ENCODE results near the gene PTRHD1. TPM values are rescaled to one million over a fixed set of nuclear protein-coding genes. Genes with fewer than 3 reads are reported as not detected.
A peak's percentile ranks its signal among the peaks of the same experiment; 100 is the strongest.

The PTRHD1 gene
- total RNA-seq, 1 donor from 2014 or later = 31.1 TPM

- Mint-ChIP-seq H3K27ac (ENCODE audit: unreplicated experiment) (peak overlapping the region; percentile 74), H3K36me3 (ENCODE audit: unreplicated experiment) (peaks cover 31% of the 10 kb centered on the region), H3K27me3 (ENCODE audit: unreplicated experiment) (no peaks in the 10 kb centered on the region), H3K4me1 (ENCODE audit: unreplicated experiment) (peaks cover 27% of the 10 kb centered on the region), H3K9me3 (ENCODE audit: unreplicated experiment) (no peaks in the 10 kb centered on the region), H3K4me3 (ENCODE audit: unreplicated experiment) (no peak overlapping the region)
- peak; percentile 73 for DNase-seq (ENCODE audit: extremely low spot score, unreplicated experiment)
- no peak for TF ChIP-seq CTCF (IDR thresholded peaks at IDR 0.05)
These were observed 27.6 kb upstream of the PTRHD1 start for GRCh38 chr2:24820598-24821432.

- Mint-ChIP-seq H3K4me1 (ENCODE audit: unreplicated experiment) (peaks cover 27% of the 10 kb centered on the region), H3K27me3 (ENCODE audit: unreplicated experiment) (no peaks in the 10 kb centered on the region), H3K27ac (ENCODE audit: unreplicated experiment) (no peak overlapping the region), H3K36me3 (ENCODE audit: unreplicated experiment) (peaks cover 35% of the 10 kb centered on the region), H3K4me3 (ENCODE audit: unreplicated experiment) (no peak overlapping the region), H3K9me3 (ENCODE audit: unreplicated experiment) (no peaks in the 10 kb centered on the region)
- no peak for TF ChIP-seq CTCF (IDR thresholded peaks at IDR 0.05)
- peak; percentile 68 for DNase-seq (ENCODE audit: extremely low spot score, unreplicated experiment)
These were observed 27.0 kb upstream of the PTRHD1 start for GRCh38 chr2:24820175-24820513.

- Mint-ChIP-seq H3K27ac (ENCODE audit: unreplicated experiment) (no peak overlapping the region), H3K9me3 (ENCODE audit: unreplicated experiment) (no peaks in the 10 kb centered on the region), H3K36me3 (ENCODE audit: unreplicated experiment) (peaks cover 35% of the 10 kb centered on the region), H3K27me3 (ENCODE audit: unreplicated experiment) (no peaks in the 10 kb centered on the region), H3K4me1 (ENCODE audit: unreplicated experiment) (peaks cover 27% of the 10 kb centered on the region), H3K4me3 (ENCODE audit: unreplicated experiment) (no peak overlapping the region)
- no peak for TF ChIP-seq CTCF (IDR thresholded peaks at IDR 0.05)
- peak; percentile 78 for DNase-seq (ENCODE audit: extremely low spot score, unreplicated experiment)
These were observed 26.4 kb upstream of the PTRHD1 start for GRCh38 chr2:24819442-24820174.

- no peak for TF ChIP-seq CTCF (IDR thresholded peaks at IDR 0.05)
- Mint-ChIP-seq H3K9me3 (ENCODE audit: unreplicated experiment) (no peaks in the 10 kb centered on the region), H3K27me3 (ENCODE audit: unreplicated experiment) (no peaks in the 10 kb centered on the region), H3K36me3 (ENCODE audit: unreplicated experiment) (peaks cover 29% of the 10 kb centered on the region), H3K27ac (ENCODE audit: unreplicated experiment) (peak overlapping the region; percentile 34), H3K4me3 (ENCODE audit: unreplicated experiment) (no peak overlapping the region), H3K4me1 (ENCODE audit: unreplicated experiment) (peaks cover 27% of the 10 kb centered on the region)
- peak; percentile 30 for DNase-seq (ENCODE audit: extremely low spot score, unreplicated experiment)
These were observed 25.6 kb upstream of the PTRHD1 start for GRCh38 chr2:24818721-24819167.

- Mint-ChIP-seq H3K27me3 (ENCODE audit: unreplicated experiment) (no peaks in the 10 kb centered on the region), H3K27ac (ENCODE audit: unreplicated experiment) (peak overlapping the region; percentile 69), H3K4me3 (ENCODE audit: unreplicated experiment) (no peak overlapping the region), H3K36me3 (ENCODE audit: unreplicated experiment) (peaks cover 21% of the 10 kb centered on the region), H3K4me1 (ENCODE audit: unreplicated experiment) (peaks cover 19% of the 10 kb centered on the region), H3K9me3 (ENCODE audit: unreplicated experiment) (no peaks in the 10 kb centered on the region)
- DNase-seq (ENCODE audit: extremely low spot score, unreplicated experiment) = no peak
- TF ChIP-seq CTCF (IDR thresholded peaks at IDR 0.05) = no peak
These were observed 23.7 kb upstream of the PTRHD1 start for GRCh38 chr2:24816884-24817283.
